ENCODE data around the gene NUF2.

Gene NUF2

DNA sequence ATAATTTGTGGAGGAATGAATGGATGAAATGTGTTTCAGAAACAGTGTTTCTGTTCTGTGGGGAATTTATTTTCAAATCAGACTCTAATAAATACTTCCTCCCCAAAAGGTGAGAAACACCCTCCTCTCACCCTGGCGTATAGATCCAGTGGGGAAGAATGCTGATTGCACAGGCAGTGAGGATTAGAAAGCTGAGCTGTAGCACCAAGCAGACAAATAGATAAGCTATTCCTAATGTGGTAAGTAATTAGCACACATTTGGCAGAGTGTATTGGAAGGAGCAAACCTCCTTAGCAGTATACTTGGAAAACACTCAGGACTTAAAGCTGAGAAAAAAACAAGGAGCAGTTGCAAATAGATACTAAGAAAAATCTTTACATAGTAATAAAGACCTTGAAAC is 50.8 kb downstream of the NUF2 start:
- TF ChIP-seq, protein P1, sequence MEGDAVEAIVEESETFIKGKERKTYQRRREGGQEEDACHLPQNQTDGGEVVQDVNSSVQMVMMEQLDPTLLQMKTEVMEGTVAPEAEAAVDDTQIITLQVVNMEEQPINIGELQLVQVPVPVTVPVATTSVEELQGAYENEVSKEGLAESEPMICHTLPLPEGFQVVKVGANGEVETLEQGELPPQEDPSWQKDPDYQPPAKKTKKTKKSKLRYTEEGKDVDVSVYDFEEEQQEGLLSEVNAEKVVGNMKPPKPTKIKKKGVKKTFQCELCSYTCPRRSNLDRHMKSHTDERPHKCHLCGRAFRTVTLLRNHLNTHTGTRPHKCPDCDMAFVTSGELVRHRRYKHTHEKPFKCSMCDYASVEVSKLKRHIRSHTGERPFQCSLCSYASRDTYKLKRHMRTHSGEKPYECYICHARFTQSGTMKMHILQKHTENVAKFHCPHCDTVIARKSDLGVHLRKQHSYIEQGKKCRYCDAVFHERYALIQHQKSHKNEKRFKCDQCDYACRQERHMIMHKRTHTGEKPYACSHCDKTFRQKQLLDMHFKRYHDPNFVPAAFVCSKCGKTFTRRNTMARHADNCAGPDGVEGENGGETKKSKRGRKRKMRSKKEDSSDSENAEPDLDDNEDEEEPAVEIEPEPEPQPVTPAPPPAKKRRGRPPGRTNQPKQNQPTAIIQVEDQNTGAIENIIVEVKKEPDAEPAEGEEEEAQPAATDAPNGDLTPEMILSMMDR (IDR thresholded peaks at IDR 0.05) = no peak
- Mint-ChIP-seq H3K4me1 (no peaks in the 10 kb centered on the region), H3K9me3 (no peaks in the 10 kb centered on the region), H3K27me3 (ENCODE audit: low read depth, poor library complexity) (peaks cover 2% of the 10 kb centered on the region), H3K4me3 (no peak overlapping the region), H3K36me3 (ENCODE audit: low read depth) (no peaks in the 10 kb centered on the region), H3K27ac (no peak overlapping the region)
- DNase-seq = no peak

DNA sequence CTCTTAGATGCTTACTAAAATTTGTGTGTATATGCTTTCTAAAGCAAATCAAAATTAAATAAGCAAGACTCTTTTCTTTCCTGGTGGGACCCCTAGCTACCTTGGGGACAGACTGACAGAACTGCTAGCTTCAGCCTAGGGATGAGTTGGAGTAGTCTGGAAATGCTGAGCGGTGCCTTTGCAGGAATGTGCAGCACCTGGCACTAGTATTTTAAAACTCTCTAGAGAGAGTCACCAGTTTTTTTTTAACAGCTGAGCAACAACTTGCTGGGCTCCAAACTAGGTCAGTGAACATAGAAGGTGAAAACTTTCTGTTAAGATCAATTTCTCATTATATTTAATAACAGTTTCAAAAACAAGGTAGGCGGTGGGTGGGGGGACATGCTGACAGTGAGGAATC is 56.8 kb downstream of the NUF2 start:
- Mint-ChIP-seq H3K27me3 (ENCODE audit: low read depth, poor library complexity) (peaks cover 8% of the 10 kb centered on the region), H3K9me3 (no peaks in the 10 kb centered on the region), H3K4me1 (no peaks in the 10 kb centered on the region), H3K27ac (no peak overlapping the region), H3K36me3 (ENCODE audit: low read depth) (no peaks in the 10 kb centered on the region), H3K4me3 (no peak overlapping the region)
- DNase-seq = no peak
- TF ChIP-seq, protein P1 (IDR thresholded peaks at IDR 0.05) = no peak

DNA sequence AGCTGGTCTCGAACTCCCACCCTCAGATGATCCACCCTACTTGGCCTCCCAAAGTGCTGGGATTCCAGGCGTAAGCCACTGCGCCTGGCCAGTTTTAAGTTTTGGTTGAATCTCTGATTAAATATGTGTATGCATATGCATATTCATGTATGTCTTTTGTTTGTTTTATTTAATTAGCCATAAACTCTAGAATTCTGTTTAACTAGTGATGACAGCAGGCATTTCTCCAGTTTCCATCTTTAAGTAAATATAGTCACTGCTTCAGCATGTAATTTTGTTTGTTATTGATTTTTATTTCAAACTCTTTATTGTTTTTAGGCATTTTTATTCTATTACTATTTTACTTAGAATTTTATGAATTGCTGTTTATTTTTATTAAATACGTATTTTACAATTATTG is 58.0 kb downstream of the NUF2 start:
- TF ChIP-seq, protein P1 (IDR thresholded peaks at IDR 0.05) = no peak
- no peaks in the 10 kb centered on the region for H3K4me1 Mint-ChIP-seq
- no peak overlapping the region for H3K4me3 Mint-ChIP-seq
- no peak overlapping the region for H3K27ac Mint-ChIP-seq
- no peaks in the 10 kb centered on the region for H3K36me3 Mint-ChIP-seq (ENCODE audit: low read depth)
- DNase-seq = no peak
- no peaks in the 10 kb centered on the region for H3K9me3 Mint-ChIP-seq
- H3K27me3 Mint-ChIP-seq (ENCODE audit: low read depth, poor library complexity) = peaks cover 8% of the 10 kb centered on the region

DNA sequence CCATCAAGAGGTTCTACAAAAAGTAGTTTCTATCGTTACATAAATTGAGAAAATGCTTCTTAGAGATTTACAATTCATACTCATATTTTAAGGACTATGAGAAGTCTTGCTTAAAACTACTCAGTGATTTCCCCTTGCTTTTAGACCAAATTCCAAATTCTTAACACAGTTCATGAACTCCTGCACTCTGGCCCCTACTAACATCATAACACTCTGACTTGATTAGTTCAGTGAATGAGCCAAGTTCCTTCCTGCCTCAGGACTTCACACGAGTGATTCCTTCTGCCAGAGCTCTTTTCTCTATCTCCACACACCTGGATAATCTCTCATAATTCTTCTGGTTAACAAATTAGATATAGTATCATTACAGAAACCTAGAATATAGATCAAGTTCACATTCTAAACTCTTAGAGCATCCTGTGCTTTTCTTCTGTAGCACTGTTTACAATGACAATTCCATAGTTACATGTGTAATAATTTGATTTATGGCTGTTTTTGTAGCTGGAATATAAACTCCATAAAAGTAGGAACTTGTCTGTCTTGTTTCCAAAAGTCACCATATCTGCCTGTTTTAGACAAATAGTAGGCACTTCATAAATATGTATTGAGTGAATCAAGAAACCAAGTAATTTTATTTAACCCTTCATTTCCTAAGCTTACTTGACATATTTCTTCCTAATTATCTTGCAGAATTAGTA is 59.9 kb downstream of the NUF2 start:
- Mint-ChIP-seq H3K4me3 (no peak overlapping the region), H3K4me1 (no peaks in the 10 kb centered on the region), H3K36me3 (ENCODE audit: low read depth) (no peaks in the 10 kb centered on the region), H3K27me3 (ENCODE audit: low read depth, poor library complexity) (peaks cover 12% of the 10 kb centered on the region), H3K27ac (no peak overlapping the region), H3K9me3 (no peaks in the 10 kb centered on the region)
- DNase-seq = no peak
- TF ChIP-seq, protein P1 (IDR thresholded peaks at IDR 0.05) = no peak

DNA sequence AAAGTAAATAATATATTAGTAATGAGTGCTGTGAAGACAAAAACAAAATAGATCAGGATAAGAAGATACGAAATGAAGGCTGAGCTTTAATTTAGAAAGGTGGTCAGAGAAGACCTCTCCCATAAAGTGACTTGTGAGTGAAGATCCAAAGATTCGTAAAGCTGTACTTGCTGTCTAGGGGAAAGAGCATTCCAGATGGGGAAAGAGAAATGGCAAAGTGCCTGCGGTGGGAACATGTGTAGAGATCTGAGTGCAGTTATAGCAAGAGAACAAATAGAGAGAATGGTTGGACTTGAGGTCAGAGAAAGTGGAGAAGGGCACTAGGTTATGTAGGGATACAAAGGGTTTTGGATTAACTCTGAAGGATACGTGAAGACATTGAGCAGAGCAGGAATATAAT is 60.6 kb downstream of the NUF2 start:
- Mint-ChIP-seq H3K27ac (no peak overlapping the region), H3K36me3 (ENCODE audit: low read depth) (no peaks in the 10 kb centered on the region), H3K27me3 (ENCODE audit: low read depth, poor library complexity) (peaks cover 12% of the 10 kb centered on the region), H3K4me3 (no peak overlapping the region), H3K4me1 (no peaks in the 10 kb centered on the region), H3K9me3 (no peaks in the 10 kb centered on the region)
- TF ChIP-seq, protein P1 (IDR thresholded peaks at IDR 0.05) = no peak
- no peak for DNase-seq

DNA sequence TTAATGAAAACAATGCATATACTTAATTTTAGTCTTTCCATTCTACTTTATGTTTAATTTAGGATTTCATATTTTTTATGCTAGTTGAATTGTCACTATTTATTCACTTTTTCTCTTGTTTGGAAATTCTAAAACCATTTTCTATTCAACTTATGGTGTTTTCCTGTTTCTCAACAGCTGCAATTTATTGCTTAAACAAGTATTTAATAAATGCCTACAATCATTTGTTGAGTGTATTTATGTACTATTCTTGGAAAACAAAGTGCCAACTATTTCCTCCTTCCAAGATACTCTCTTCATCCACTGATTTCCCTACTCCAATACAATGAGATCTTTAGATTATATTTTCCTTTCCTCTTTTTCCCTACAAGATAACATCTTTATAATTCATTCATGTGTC is 65.4 kb downstream of the NUF2 start:
- H3K4me1 Mint-ChIP-seq = no peaks in the 10 kb centered on the region
- no peak for DNase-seq
- no peaks in the 10 kb centered on the region for H3K9me3 Mint-ChIP-seq
- H3K4me3 Mint-ChIP-seq = no peak overlapping the region
- H3K27ac Mint-ChIP-seq = no peak overlapping the region
- H3K36me3 Mint-ChIP-seq (ENCODE audit: low read depth) = no peaks in the 10 kb centered on the region
- H3K27me3 Mint-ChIP-seq (ENCODE audit: low read depth, poor library complexity) = peaks cover 12% of the 10 kb centered on the region
- TF ChIP-seq, protein P1 (IDR thresholded peaks at IDR 0.05) = no peak

Data from nephron progenitor cell (in vitro differentiated cells).